H7 (cell line): ENCODE results near the gene VKORC1. TPM values are rescaled to one million over a fixed set of nuclear protein-coding genes. Genes with fewer than 3 reads are reported as not detected.

Source experiments
- DNase-seq: peaks from one replicate; pipeline ENCODE4 v3.0.0; 2012
- H3K27me3 ChIP-seq: 2 replicates; pipeline ENCODE4 v1.6.0; 2011; ENCODE audit warnings: mild to moderate bottlenecking, low read length; ENCODE audit not compliant: control insufficient read depth, insufficient read depth
- H3K36me3 ChIP-seq: replicated peaks from 2 replicates; pipeline ENCODE4 v1.5.1; 2011; ENCODE audit warnings: low read length; ENCODE audit not compliant: control insufficient read depth, insufficient read depth
- H3K4me3 ChIP-seq: 2 replicates; pipeline ENCODE4 v1.5.1; 2011; ENCODE audit warnings: low read depth, mild to moderate bottlenecking, control low read depth, low read length, moderate library complexity; ENCODE audit not compliant: insufficient read depth
- total RNA-seq: library from RNA; depleted of rRNA; stranded (reverse); fragments of >200 nt; shearing (Covaris generic); gene quantifications from 2 replicates; pipeline ENCODE4 v1.2.3, GENCODE V29; 2014

VKORC1 gene
- total RNA-seq, 1 experiment from 2014 or later, result 135 TPM

DNA sequence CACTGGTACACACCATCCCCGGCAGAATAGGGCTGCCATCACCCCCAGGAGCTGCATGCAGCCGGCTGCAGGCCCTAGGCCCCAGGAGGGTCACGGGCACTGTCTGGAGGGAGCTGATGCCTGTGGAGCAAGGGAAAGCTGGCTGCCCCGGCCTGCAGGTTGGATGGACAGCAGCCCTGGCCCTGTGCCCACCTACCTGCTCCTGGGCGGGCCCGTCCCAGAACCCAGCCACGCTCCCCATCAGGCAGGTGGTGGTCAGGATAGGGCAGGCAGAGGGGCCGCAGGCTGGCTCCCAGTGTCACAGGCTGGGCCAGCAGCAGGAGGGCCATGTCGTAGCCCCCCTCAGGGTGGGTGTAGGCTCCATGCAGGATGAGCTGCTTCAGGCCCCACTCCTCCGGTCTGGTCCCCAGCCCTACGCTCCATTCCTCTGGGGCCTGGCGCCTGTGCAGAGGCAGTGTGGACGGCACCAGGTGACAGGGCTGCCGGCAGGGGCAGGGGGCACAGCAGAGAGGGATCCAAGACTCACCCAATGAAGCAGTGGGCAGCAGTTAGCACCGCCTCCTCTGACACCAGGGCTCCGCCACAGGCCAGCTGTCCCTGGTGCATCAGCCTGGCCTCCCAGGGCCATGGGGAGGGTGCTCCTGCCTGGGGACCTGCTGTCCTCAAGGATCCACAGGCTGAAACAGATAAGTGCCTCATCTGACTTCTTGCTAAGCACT lies 9.9 kb downstream of the VKORC1 start:
- Histone ChIP-seq H3K27me3 (no peaks in the 10 kb centered on the region), H3K36me3 (peaks cover 11% of the 10 kb centered on the region), H3K4me3 (no peak overlapping the region)
- peak; percentile 70 for DNase-seq

DNA sequence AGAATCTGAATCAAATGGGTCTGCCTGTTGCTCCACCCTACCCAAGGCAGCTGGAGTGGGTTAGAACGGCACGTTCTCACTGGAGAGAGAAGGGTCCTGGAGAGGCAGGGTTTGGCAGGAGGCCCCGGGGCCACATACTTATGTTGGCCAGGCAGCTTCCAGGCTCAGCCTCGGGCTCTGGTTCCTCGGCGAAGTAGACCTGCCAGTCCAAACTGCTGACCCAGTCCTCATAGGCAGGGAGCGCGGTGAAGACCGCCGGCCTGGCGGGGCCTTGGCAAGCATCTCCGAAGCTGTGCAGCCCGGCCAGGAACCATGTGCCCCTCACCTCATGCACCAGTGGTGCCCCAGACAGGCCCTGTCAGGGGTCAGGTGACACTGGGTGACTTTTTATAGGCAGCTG lies 10.6 kb downstream of the VKORC1 start:
- Histone ChIP-seq H3K36me3 (peaks cover 15% of the 10 kb centered on the region), H3K27me3 (no peaks in the 10 kb centered on the region), H3K4me3 (no peak overlapping the region)
- peak; percentile 51 for DNase-seq

DNA sequence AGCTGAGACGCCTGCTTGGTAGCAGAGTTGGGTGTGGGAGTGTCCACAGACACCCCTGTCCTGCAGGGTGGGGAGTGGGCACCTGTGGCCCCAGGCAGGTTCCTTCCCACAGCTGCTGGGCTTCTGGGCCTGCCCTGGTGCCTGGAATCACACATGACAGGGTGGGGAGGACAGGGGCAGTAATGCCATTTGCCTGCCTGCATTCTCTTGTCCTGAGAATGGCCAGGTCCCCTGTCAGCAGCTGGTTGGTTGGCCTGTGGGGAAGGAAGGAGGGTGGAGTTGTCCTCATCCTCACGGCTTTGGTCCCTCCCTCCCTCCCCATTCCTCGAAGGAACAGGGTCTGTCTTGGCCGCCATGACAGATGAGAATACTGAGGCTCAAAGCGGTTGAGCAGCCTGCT lies 11.0 kb downstream of the VKORC1 start:
- peaks cover 18% of the 10 kb centered on the region for H3K36me3 ChIP-seq
- DNase-seq, result peak; percentile 57

DNA sequence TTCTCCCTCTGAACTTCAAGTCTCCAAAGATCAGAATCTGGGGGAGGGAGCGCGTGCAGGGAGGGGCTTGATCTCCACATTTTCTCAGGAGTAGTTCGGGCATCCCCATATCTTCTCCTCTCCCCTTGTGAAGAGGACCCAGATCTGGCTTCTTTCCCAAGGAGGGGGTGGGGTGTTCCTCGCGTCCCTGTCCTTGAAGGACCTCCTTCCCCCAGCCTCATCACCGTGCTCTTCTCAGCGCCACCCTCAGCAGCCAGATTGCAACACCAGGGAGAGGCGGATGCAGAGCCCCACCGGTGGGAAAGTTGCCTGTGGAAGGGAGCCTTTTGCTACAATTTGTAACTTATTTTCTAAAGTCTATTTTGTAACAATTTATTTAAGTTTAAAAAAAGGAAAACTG lies 11.5 kb downstream of the VKORC1 start:
- no peak overlapping the region for H3K4me3 ChIP-seq
- peaks cover 22% of the 10 kb centered on the region for H3K36me3 ChIP-seq
- H3K27me3 ChIP-seq, result no peaks in the 10 kb centered on the region
- DNase-seq, result peak; percentile 46

More for the DNA sequence above, 11.0 kb downstream of the VKORC1 start:
- H3K27me3 ChIP-seq, result no peaks in the 10 kb centered on the region
- H3K4me3 ChIP-seq, result no peak overlapping the region

DNA sequence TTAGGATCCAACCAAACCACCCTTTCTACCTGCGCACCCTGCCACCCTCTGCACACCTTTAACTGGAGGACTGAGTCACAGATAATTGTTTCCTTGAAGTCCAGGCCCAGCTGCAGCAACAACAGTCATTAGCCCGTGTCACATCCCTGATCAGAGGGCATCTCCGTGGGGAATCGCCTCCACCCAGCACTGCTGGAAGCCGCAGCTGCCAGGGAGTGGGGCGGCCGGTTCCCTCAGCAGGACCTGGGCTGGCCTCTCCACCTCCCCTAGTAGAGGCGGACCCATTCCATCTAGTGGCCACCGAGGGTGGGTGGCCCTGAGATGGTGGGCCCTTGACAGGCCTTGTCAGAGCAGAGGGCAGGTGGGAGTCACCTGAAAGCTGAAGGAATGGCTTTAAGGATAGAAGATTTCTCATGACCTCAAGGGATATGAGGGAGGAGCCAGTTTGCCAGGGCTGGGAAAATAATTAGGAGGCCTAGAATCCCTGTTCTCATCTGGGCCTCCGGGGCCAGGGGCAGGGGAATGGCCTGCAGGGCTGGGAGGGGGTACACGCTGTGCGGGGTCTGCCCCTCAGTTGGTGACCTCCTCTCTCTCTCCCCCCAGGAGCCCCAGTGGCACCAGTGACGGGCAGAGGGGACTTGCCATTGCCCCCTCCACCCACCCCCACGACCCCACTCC lies 12.1 kb downstream of the VKORC1 start:
- Histone ChIP-seq H3K27me3 (no peaks in the 10 kb centered on the region), H3K36me3 (peaks cover 26% of the 10 kb centered on the region), H3K4me3 (no peak overlapping the region)
- DNase-seq, result peak; percentile 58

DNA sequence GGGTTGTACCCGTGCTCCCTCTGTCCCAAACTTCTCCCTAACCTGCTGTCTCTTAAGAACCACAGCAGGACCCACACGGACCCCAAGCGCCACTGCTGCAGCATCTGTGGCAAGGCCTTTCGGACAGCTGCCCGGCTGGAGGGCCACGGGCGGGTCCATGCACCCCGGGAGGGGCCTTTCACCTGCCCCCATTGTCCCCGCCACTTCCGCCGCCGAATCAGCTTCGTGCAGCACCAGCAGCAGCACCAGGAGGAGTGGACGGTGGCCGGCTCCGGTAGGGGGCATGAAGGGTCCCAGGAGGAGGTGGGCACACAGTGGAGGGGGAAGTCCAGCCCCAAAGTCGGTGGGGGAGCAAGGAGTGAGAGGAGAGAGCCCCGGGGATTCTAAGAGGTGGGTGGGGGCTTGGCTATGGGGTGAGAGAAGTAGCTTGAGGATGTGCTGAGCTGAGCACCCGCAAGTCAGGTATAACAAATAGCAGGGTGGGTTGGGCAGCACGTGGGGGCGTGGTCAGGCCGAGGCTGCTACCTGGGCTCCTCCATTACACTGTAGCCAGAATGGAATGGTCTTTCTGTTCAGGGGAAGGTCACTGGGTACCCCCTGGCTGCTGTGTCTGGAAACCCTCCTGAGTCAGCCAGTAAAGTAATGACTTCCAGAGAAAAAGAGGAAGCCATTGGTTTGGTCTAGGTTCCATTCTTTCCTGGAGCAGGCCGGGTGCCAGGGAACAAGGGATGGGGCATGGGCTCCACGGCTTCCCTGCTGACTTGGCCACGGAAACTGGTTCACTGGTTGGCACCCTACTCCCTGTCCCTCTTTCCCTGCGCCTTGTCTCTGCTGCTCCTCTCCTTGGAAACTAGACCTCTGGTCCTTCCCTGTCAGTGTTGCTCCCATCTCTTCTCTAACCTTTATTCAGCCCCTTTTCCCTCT lies 12.9 kb downstream of the VKORC1 start:
- no peak overlapping the region for H3K4me3 ChIP-seq
- no peaks in the 10 kb centered on the region for H3K27me3 ChIP-seq
- H3K36me3 ChIP-seq, result peaks cover 34% of the 10 kb centered on the region
- peak; percentile 55 for DNase-seq

DNA sequence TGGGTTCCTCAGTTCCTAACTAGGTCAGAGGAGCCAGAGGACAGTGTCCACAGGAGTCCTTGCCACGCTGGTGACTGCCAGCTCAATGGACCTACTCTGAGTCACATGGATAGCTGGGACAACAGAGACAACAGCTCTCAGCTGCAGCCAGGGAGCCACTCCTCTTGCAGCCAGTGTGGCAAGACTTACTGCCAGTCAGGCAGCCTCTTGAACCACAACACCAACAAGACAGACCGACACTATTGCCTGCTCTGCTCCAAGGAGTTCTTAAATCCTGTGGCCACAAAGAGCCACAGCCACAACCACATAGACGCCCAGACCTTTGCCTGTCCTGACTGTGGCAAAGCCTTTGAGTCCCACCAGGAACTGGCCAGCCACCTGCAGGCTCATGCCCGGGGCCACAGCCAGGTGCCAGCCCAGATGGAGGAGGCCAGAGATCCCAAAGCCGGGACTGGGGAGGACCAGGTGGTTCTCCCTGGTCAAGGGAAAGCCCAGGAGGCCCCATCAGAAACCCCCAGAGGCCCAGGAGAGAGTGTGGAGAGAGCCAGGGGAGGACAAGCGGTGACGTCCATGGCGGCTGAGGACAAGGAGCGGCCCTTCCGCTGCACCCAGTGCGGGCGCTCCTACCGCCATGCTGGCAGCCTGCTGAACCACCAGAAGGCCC lies 13.7 kb downstream of the VKORC1 start:
- Histone ChIP-seq H3K27me3 (no peaks in the 10 kb centered on the region), H3K36me3 (peaks cover 35% of the 10 kb centered on the region), H3K4me3 (no peak overlapping the region)
- DNase-seq, result peak; percentile 52

DNA sequence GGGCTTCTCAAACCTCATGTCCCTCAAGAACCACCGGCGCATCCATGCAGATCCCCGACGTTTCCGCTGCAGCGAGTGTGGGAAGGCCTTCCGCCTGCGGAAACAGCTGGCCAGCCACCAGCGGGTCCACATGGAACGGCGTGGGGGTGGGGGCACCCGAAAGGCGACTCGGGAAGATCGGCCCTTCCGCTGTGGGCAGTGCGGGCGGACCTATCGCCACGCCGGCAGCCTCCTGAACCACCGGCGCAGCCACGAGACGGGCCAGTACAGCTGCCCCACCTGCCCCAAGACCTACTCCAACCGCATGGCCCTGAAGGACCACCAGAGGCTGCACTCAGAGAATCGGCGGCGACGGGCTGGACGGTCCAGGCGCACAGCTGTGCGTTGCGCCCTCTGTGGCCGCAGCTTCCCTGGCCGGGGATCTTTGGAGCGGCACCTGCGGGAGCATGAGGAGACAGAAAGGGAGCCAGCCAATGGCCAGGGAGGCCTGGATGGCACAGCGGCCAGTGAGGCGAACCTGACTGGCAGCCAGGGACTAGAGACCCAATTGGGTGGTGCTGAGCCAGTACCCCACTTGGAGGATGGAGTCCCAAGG lies 14.5 kb downstream of the VKORC1 start:
- H3K36me3 ChIP-seq, result peaks cover 35% of the 10 kb centered on the region
- no peaks in the 10 kb centered on the region for H3K27me3 ChIP-seq
- DNase-seq, result peak; percentile 64
- H3K4me3 ChIP-seq, result no peak overlapping the region

DNA sequence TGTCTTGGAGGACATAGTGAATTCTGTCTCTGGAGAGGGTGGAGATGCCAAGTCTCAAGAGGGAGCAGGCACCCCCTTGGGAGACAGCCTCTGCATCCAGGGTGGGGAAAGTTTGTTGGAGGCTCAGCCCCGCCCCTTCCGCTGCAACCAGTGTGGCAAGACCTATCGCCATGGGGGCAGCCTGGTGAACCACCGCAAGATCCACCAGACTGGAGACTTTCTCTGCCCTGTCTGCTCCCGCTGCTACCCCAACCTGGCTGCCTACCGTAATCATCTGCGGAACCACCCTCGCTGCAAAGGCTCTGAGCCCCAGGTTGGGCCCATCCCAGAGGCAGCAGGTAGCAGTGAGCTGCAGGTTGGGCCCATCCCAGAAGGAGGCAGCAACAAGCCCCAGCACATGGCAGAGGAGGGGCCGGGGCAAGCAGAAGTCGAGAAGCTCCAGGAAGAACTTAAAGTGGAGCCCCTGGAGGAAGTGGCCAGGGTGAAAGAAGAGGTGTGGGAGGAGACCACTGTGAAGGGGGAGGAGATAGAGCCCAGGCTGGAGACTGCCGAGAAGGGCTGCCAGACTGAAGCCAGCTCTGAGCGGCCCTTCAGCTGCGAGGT lies 15.2 kb downstream of the VKORC1 start:
- H3K4me3 ChIP-seq, result no peak overlapping the region
- DNase-seq, result no peak
- H3K27me3 ChIP-seq, result no peaks in the 10 kb centered on the region
- H3K36me3 ChIP-seq, result peaks cover 35% of the 10 kb centered on the region

DNA sequence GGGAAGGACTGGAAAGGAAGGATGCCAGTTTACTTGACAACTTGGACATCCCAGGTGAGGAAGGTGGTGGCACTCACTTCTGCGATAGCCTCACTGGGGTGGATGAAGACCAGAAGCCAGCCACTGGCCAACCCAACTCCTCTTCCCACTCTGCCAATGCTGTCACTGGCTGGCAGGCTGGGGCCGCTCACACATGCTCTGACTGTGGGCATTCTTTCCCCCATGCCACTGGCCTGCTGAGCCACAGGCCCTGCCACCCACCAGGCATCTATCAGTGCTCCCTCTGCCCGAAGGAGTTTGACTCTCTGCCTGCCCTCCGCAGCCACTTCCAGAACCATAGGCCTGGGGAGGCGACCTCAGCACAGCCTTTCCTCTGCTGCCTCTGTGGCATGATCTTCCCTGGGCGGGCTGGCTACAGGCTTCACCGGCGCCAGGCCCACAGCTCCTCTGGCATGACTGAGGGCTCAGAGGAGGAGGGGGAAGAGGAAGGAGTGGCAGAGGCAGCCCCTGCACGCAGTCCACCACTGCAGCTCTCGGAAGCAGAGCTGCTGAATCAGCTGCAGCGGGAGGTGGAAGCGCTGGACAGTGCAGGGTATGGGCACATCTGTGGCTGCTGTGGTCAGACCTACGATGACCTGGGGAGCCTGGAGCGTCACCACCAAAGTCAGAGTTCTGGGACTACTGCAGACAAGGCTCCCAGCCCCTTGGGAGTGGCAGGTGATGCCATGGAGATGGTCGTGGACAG lies 15.8 kb downstream of the VKORC1 start:
- peak; percentile 28 for DNase-seq
- no peak overlapping the region for H3K4me3 ChIP-seq
- peaks cover 35% of the 10 kb centered on the region for H3K36me3 ChIP-seq
- no peaks in the 10 kb centered on the region for H3K27me3 ChIP-seq

DNA sequence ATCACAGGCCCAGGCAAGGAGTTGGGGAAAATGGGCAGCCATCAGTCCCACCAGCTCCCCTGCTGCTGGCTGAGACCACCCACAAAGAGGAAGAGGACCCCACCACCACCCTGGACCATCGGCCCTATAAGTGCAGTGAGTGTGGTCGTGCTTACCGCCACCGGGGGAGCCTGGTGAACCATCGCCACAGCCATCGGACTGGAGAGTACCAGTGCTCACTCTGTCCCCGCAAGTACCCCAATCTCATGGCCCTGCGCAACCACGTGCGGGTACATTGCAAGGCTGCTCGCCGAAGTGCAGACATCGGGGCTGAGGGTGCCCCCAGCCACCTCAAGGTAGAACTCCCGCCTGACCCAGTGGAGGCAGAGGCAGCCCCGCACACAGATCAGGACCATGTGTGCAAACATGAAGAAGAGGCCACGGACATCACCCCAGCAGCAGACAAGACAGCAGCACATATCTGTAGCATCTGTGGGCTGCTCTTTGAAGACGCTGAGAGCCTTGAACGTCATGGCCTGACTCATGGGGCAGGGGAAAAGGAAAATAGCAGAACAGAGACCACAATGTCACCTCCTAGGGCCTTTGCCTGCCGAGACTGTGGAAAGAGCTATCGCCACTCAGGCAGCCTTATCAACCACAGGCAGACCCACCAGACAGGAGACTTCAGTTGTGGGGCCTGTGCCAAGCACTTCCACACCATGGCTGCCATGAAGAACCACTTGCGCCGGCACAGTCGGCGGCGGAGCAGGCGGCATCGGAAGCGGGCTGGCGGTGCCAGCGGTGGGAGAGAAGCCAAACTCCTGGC lies 16.8 kb downstream of the VKORC1 start:
- H3K4me3 ChIP-seq, result no peak overlapping the region
- H3K36me3 ChIP-seq, result peaks cover 35% of the 10 kb centered on the region
- DNase-seq, result peak; percentile 70
- H3K27me3 ChIP-seq, result no peaks in the 10 kb centered on the region

DNA sequence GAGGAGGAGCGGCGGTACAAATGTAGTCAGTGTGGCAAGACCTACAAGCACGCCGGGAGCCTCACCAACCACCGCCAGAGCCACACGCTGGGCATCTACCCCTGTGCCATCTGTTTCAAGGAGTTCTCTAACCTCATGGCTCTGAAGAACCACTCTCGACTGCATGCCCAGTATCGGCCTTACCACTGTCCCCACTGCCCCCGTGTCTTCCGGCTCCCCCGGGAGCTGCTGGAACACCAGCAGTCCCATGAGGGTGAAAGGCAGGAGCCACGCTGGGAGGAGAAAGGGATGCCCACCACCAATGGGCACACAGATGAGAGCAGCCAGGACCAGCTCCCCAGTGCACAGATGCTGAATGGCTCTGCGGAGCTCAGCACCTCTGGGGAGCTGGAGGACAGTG lies 17.6 kb downstream of the VKORC1 start:
- no peak for DNase-seq
- no peaks in the 10 kb centered on the region for H3K27me3 ChIP-seq
- peaks cover 34% of the 10 kb centered on the region for H3K36me3 ChIP-seq
- no peak overlapping the region for H3K4me3 ChIP-seq
